GM23248 (cell line): Measurements from ENCODE around the gene KDM7A. TPM values are rescaled to one million over a fixed set of nuclear protein-coding genes. Genes with fewer than 3 reads are reported as not detected.
A peak's percentile ranks its signal among the peaks of the same experiment; 100 is the strongest.

Experiments
- DNase-seq: peaks from one replicate; pipeline ENCODE4 v3.0.0-alpha.2; 2015
- H2AFZ ChIP-seq: fragments of 200-600 bp; sonication (generic); 2 replicates; pipeline ENCODE4 v1.6.1; 2016; ENCODE audit warnings: antibody characterized with exemption
- H3F3A ChIP-seq: fragments of 200-600 bp; sonication (generic); 2 replicates; pipeline ENCODE4 v1.6.1; 2016; ENCODE audit warnings: mild to moderate bottlenecking, antibody characterized with exemption, mixed run types; ENCODE audit not compliant: insufficient read depth
- H3K27ac ChIP-seq: fragments of 200-600 bp; sonication (generic); 2 replicates; pipeline ENCODE4 v1.5.1; 2016; ENCODE audit warnings: mild to moderate bottlenecking
- H3K27me3 ChIP-seq: fragments of 200-600 bp; sonication (generic); replicated peaks from 2 replicates; pipeline ENCODE4 v1.6.1; 2016; ENCODE audit warnings: mild to moderate bottlenecking; ENCODE audit not compliant: insufficient read depth
- H3K36me3 ChIP-seq: fragments of 200-600 bp; sonication (generic); 2 replicates; pipeline ENCODE4 v1.6.1; 2016; ENCODE audit warnings: low read depth, mild to moderate bottlenecking
- H3K4me1 ChIP-seq: fragments of 200-600 bp; sonication (generic); 2 replicates; pipeline ENCODE4 v1.6.1; 2016; ENCODE audit warnings: mild to moderate bottlenecking; ENCODE audit not compliant: insufficient read depth
- H3K4me2 ChIP-seq: fragments of 200-600 bp; sonication (generic); one replicate; pipeline ENCODE4 v1.6.1; 2016; ENCODE audit warnings: mild to moderate bottlenecking; ENCODE audit not compliant: unreplicated experiment
- H3K4me3 ChIP-seq: fragments of 200-600 bp; sonication (generic); 2 replicates; pipeline ENCODE4 v1.5.1; 2016; ENCODE audit warnings: mild to moderate bottlenecking
- H3K79me2 ChIP-seq: fragments of 200-600 bp; sonication (generic); 2 replicates; pipeline ENCODE4 v1.6.1; 2016; ENCODE audit warnings: mild to moderate bottlenecking; ENCODE audit not compliant: insufficient read depth
- H3K9ac ChIP-seq: fragments of 200-600 bp; sonication (generic); 2 replicates; pipeline ENCODE4 v1.6.1; 2016; ENCODE audit warnings: mild to moderate bottlenecking
- H3K9me2 ChIP-seq: fragments of 200-600 bp; sonication (generic); 2 replicates; pipeline ENCODE4 v1.6.1; 2016; ENCODE audit warnings: mixed run types, mild to moderate bottlenecking, moderate library complexity; ENCODE audit not compliant: insufficient read depth
- H3K9me3 ChIP-seq: fragments of 200-600 bp; sonication (generic); one replicate; pipeline ENCODE4 v1.6.1; 2017; ENCODE audit warnings: low read depth
- H4K20me1 ChIP-seq: fragments of 200-600 bp; sonication (generic); 2 replicates; pipeline ENCODE4 v1.6.0; 2016; ENCODE audit not compliant: insufficient read depth
- EZH2 ChIP-seq: fragments of 200-600 bp; sonication (generic); IDR thresholded peaks from 2 replicates; pipeline ENCODE4 v1.6.1; 2018; ENCODE audit warnings: antibody characterized with exemption, mild to moderate bottlenecking; ENCODE audit not compliant: insufficient read depth, poor library complexity, severe bottlenecking
- EZH2phosphoT487 ChIP-seq: fragments of 200-600 bp; sonication (generic); IDR thresholded peaks from 2 replicates; pipeline ENCODE4 v1.6.1; 2018; ENCODE audit warnings: antibody characterized with exemption, moderate library complexity, mild to moderate bottlenecking, low read depth; ENCODE audit not compliant: insufficient read depth
- WGBS, 2 experiments: methylation state at CpG; one replicate each; pipeline ENCODE4 v1.1.6; 2015 to 2017; ENCODE audit warnings: low lambda C conversion rate in 2 of 2, low coverage in 1 of 2; ENCODE audit errors: missing lambda C conversion rate in 2 of 2; 5-methylcytosine and 5-hydroxymethylcytosine counted together
- in situ Hi-C: fragments of 300-500 bp; cut with MboI; formaldehyde crosslinking; loops from 2 replicates; pipeline ENCODE4 v1.15.0; 2020
- polyA plus RNA-seq: library from polyadenylated mRNA; unstranded; fragments of >200 nt; fragmentation: Nextera tagmentation; extraction: Ambion mirVana; gene quantifications from 2 replicates; pipeline ENCODE4 v1.2.1, GENCODE V29; 2016
- total RNA-seq: library from RNA; depleted of rRNA; stranded (reverse); fragments of >200 nt; shearing (Covaris generic); gene quantifications from 2 replicates; pipeline ENCODE4 v1.2.3, GENCODE V29; 2014

Gene KDM7A
- total and polyA plus RNA-seq, 2 experiments from 2014 or later: 2.3 to 6.7 TPM

GRCh38 chr7:140060243-140060630 is 116.5 kb downstream of the KDM7A start:
- Histone ChIP-seq H3K9me3 (no peaks in the 10 kb centered on the region), H2AFZ (no peak overlapping the region), H3K4me3 (no peak overlapping the region), H3K79me2 (no peaks in the 10 kb centered on the region), H3K36me3 (no peaks in the 10 kb centered on the region), H3K9me2 (no peaks in the 10 kb centered on the region), H3K27ac (no peak overlapping the region), H3K4me2 (peak overlapping the region; percentile 59), H3K4me1 (peaks cover 16% of the 10 kb centered on the region), H3F3A (peaks cover 22% of the 10 kb centered on the region), H3K27me3 (no peaks in the 10 kb centered on the region), H4K20me1 (no peaks in the 10 kb centered on the region), H3K9ac (no peak overlapping the region)
- in situ Hi-C loops: no loop called here
- TF ChIP-seq EZH2phosphoT487: no peak
- no peak for TF ChIP-seq EZH2
- WGBS, 2 experiments: 92 to 94% methylated on average over 3 of the region's 3 CpGs
- no peak for DNase-seq

- Histone ChIP-seq H3K9ac (no peak overlapping the region; the same call in 1 of the 2 replicates), H3K27me3 (no peaks in the 10 kb centered on the region), H3K9me2 (no peaks in the 10 kb centered on the region), H3K79me2 (no peaks in the 10 kb centered on the region), H3F3A (peaks cover 22% of the 10 kb centered on the region), H3K36me3 (no peaks in the 10 kb centered on the region), H3K4me1 (peaks cover 16% of the 10 kb centered on the region), H3K27ac (peak overlapping the region; percentile 48; the same call in 1 of the 2 replicates), H3K4me2 (peak overlapping the region; percentile 59), H2AFZ (no peak overlapping the region), H3K4me3 (no peak overlapping the region), H3K9me3 (no peaks in the 10 kb centered on the region), H4K20me1 (no peaks in the 10 kb centered on the region)
- DNase-seq: peak; percentile 94
- in situ Hi-C loops: no loop called here
- TF ChIP-seq EZH2phosphoT487: no peak
- TF ChIP-seq EZH2: no peak
- 65 to 66% methylated on average over 12 of the region's 12 CpGs for WGBS, 2 experiments
Observed at GRCh38 chr7:140059273-140060242, 117.2 kb downstream of the KDM7A start.

- H3K36me3 ChIP-seq: no peaks in the 10 kb centered on the region
- H3F3A ChIP-seq: peaks cover 22% of the 10 kb centered on the region
- H3K4me2 ChIP-seq: no peak overlapping the region
- H3K9me2 ChIP-seq: no peaks in the 10 kb centered on the region
- H3K27ac ChIP-seq: no peak overlapping the region
- no peak overlapping the region for H2AFZ ChIP-seq
- H4K20me1 ChIP-seq: no peaks in the 10 kb centered on the region
- in situ Hi-C loops: no loop called here
- H3K9ac ChIP-seq: no peak overlapping the region
- H3K79me2 ChIP-seq: no peaks in the 10 kb centered on the region
- DNase-seq: no peak
- TF ChIP-seq EZH2 (no peak), EZH2phosphoT487 (no peak)
- no peaks in the 10 kb centered on the region for H3K9me3 ChIP-seq
- no peak overlapping the region for H3K4me3 ChIP-seq
- no peaks in the 10 kb centered on the region for H3K27me3 ChIP-seq
- peaks cover 16% of the 10 kb centered on the region for H3K4me1 ChIP-seq
- WGBS, 2 experiments: 84 to 90% methylated on average over 7 of the region's 7 CpGs
Observed at GRCh38 chr7:140058517-140058916, 118.3 kb downstream of the KDM7A start.

GRCh38 chr7:140057143-140057535 is 119.6 kb downstream of the KDM7A start:
- Histone ChIP-seq H3K4me2 (no peak overlapping the region), H3K9me2 (no peaks in the 10 kb centered on the region), H2AFZ (no peak overlapping the region), H3K4me3 (no peak overlapping the region), H3F3A (peaks cover 22% of the 10 kb centered on the region), H3K9me3 (no peaks in the 10 kb centered on the region), H3K4me1 (peaks cover 16% of the 10 kb centered on the region), H3K27ac (no peak overlapping the region), H3K36me3 (no peaks in the 10 kb centered on the region), H3K79me2 (no peaks in the 10 kb centered on the region), H3K9ac (no peak overlapping the region), H4K20me1 (no peaks in the 10 kb centered on the region), H3K27me3 (no peaks in the 10 kb centered on the region)
- whole genome bisulfite sequencing, 2 experiments: 92 to 100% methylated on average over 3 of the region's 3 CpGs
- TF ChIP-seq EZH2 (no peak), EZH2phosphoT487 (no peak)
- DNase-seq: no peak
- in situ Hi-C loops: no loop called here
